H9 (cell line): Measurements from ENCODE around the gene AIFM2. TPM values are rescaled to one million over a fixed set of nuclear protein-coding genes. Genes with fewer than 3 reads are reported as not detected.

ENCODE experiments used
- DNase-seq: peaks from one replicate; pipeline ENCODE4 v3.0.0-alpha.2; 2017
- H2AFZ ChIP-seq: one replicate; pipeline ENCODE4 v1.6.1; 2013; ENCODE audit warnings: mild to moderate bottlenecking, low read length, control low read depth, moderate library complexity
- H2AK5ac ChIP-seq: 2 replicates; pipeline ENCODE4 v1.6.1; 2013; ENCODE audit warnings: low read length, control low read depth, mixed read lengths; ENCODE audit not compliant: insufficient read length
- H2BK120ac ChIP-seq: one replicate; pipeline ENCODE4 v1.6.1; 2013; ENCODE audit warnings: low read depth, mild to moderate bottlenecking, low read length, control low read depth, inconsistent platforms; ENCODE audit not compliant: poor library complexity, severe bottlenecking
- H2BK12ac ChIP-seq: 2 replicates; pipeline ENCODE4 v1.6.1; 2013; ENCODE audit warnings: low read length, control low read depth, mixed read lengths, low read depth; ENCODE audit not compliant: insufficient read length
- H2BK15ac ChIP-seq: 2 replicates; pipeline ENCODE4 v1.6.1; 2013; ENCODE audit warnings: low read depth, low read length, control low read depth
- H2BK20ac ChIP-seq: one replicate; pipeline ENCODE4 v1.6.1; 2013; ENCODE audit warnings: low read depth, mild to moderate bottlenecking, low read length, control low read depth, inconsistent platforms; ENCODE audit not compliant: poor library complexity, severe bottlenecking
- H2BK5ac ChIP-seq: 2 replicates; pipeline ENCODE4 v1.6.1; 2013; ENCODE audit warnings: low read length, control low read depth, mixed read lengths; ENCODE audit not compliant: insufficient read length
- H3K14ac ChIP-seq: 2 replicates; pipeline ENCODE4 v1.6.1; 2013; ENCODE audit warnings: low read length, control low read depth; ENCODE audit not compliant: insufficient read depth
- H3K18ac ChIP-seq: 2 replicates; pipeline ENCODE4 v1.6.1; 2013; ENCODE audit warnings: low read depth, mild to moderate bottlenecking, mixed read lengths, low read length, control low read depth; ENCODE audit not compliant: insufficient read length
- H3K23ac ChIP-seq: 2 replicates; pipeline ENCODE4 v1.6.1; 2013; ENCODE audit warnings: low read length, control low read depth, mixed read lengths, low read depth; ENCODE audit not compliant: insufficient read length
- H3K23me2 ChIP-seq: 2 replicates; pipeline ENCODE4 v1.6.1; 2013; ENCODE audit warnings: low read depth, mild to moderate bottlenecking, mixed read lengths, low read length, control low read depth; ENCODE audit not compliant: insufficient read length, poor library complexity, severe bottlenecking
- H3K27ac ChIP-seq: 2 replicates; pipeline ENCODE4 v1.5.1; 2013; ENCODE audit warnings: low read length, control low read depth, mixed read lengths, low read depth; ENCODE audit not compliant: insufficient read length
- H3K27me3 ChIP-seq: 2 replicates; pipeline ENCODE4 v1.6.1; 2013; ENCODE audit warnings: low read length, control low read depth, inconsistent platforms; ENCODE audit not compliant: insufficient read depth
- H3K4ac ChIP-seq: 2 replicates; pipeline ENCODE4 v1.6.1; 2013; ENCODE audit warnings: low read depth, mild to moderate bottlenecking, control low read depth, inconsistent platforms, low read length, moderate library complexity
- H3K4me1 ChIP-seq: 2 replicates; pipeline ENCODE4 v1.6.1; 2013; ENCODE audit warnings: low read length, control low read depth, inconsistent platforms; ENCODE audit not compliant: insufficient read depth
- H3K4me2 ChIP-seq: 2 replicates; pipeline ENCODE4 v1.6.1; 2013; ENCODE audit warnings: low read length, control low read depth, mixed read lengths; ENCODE audit not compliant: insufficient read length, insufficient read depth
- H3K56ac ChIP-seq: 2 replicates; pipeline ENCODE4 v1.6.1; 2013; ENCODE audit warnings: low read depth, mild to moderate bottlenecking, mixed read lengths, low read length, control low read depth; ENCODE audit not compliant: insufficient read length
- H3K79me1 ChIP-seq: 2 replicates; pipeline ENCODE4 v1.6.1; 2013; ENCODE audit warnings: low read depth, mild to moderate bottlenecking, moderate library complexity, low read length, control low read depth, inconsistent platforms; ENCODE audit not compliant: insufficient read depth, poor library complexity, severe bottlenecking
- H3K79me2 ChIP-seq: 2 replicates; pipeline ENCODE4 v1.6.1; 2013; ENCODE audit warnings: low read length, control low read depth, inconsistent platforms; ENCODE audit not compliant: insufficient read depth
- H3K9ac ChIP-seq: 2 replicates; pipeline ENCODE4 v1.6.1; 2013; ENCODE audit warnings: low read length, control low read depth, mixed read lengths; ENCODE audit not compliant: insufficient read length; ENCODE audit errors: extremely low read depth
- H3K9me3 ChIP-seq: one replicate; pipeline ENCODE4 v1.6.1; 2013; ENCODE audit warnings: low read depth, low read length, inconsistent platforms; ENCODE audit not compliant: control insufficient read depth
- H3T11ph ChIP-seq: one replicate; pipeline ENCODE4 v1.6.1; 2013; ENCODE audit warnings: mild to moderate bottlenecking, low read length, control low read depth, inconsistent platforms
- H4K20me1 ChIP-seq: one replicate; pipeline ENCODE4 v1.6.1; 2013; ENCODE audit not compliant: control insufficient read depth, insufficient read length, insufficient read depth
- H4K5ac ChIP-seq: 2 replicates; pipeline ENCODE4 v1.6.1; 2013; ENCODE audit warnings: low read depth, mild to moderate bottlenecking, mixed read lengths, low read length, control low read depth; ENCODE audit not compliant: insufficient read length
- H4K8ac ChIP-seq: replicated peaks from 2 replicates; pipeline ENCODE4 v1.6.1; 2013; ENCODE audit warnings: low read length, control low read depth, mixed read lengths, low read depth; ENCODE audit not compliant: insufficient read length
- H4K91ac ChIP-seq: 2 replicates; pipeline ENCODE4 v1.6.1; 2013; ENCODE audit warnings: low read depth, mild to moderate bottlenecking, moderate library complexity, mixed read lengths, low read length, control low read depth; ENCODE audit not compliant: insufficient read length
- H3K27ac Mint-ChIP-seq, 3 experiments: 2 replicates in 2 of 3; 3 replicates in 1 of 3; pipeline ENCODE4 v1.8.0; 2020 to 2021; ENCODE audit warnings: mixed read lengths in 3 of 3, mild to moderate bottlenecking in 1 of 3, moderate library complexity in 1 of 3
- H3K27me3 Mint-ChIP-seq: 2 replicates; pipeline ENCODE4 v1.8.0; 2021; ENCODE audit warnings: low read depth, mild to moderate bottlenecking, moderate library complexity, mixed read lengths
- H3K36me3 Mint-ChIP-seq, 3 experiments: 2 replicates in 2 of 3; 3 replicates in 1 of 3; pipeline ENCODE4 v1.8.0; 2020 to 2021; ENCODE audit warnings: low read depth in 3 of 3, mixed read lengths in 3 of 3; ENCODE audit not compliant: insufficient read depth in 1 of 3
- H3K4me1 Mint-ChIP-seq, 2 experiments: 2 replicates each; pipeline ENCODE4 v1.8.0; 2020; ENCODE audit warnings: mixed read lengths in 2 of 2
- H3K4me3 Mint-ChIP-seq, 2 experiments: 2 replicates in 1 of 2; 3 replicates in 1 of 2; pipeline ENCODE4 v1.8.0; 2020 to 2021; ENCODE audit warnings: mild to moderate bottlenecking in 2 of 2, mixed read lengths in 2 of 2, moderate library complexity in 1 of 2
- H3K9me3 Mint-ChIP-seq, 2 experiments: 2 replicates in 1 of 2; 3 replicates in 1 of 2; pipeline ENCODE4 v1.8.0; 2020; ENCODE audit warnings: mild to moderate bottlenecking in 2 of 2, mixed read lengths in 2 of 2, moderate library complexity in 1 of 2
- CTCF ChIP-seq: fragments of 200-600 bp; sonication (generic); conservative IDR thresholded peaks from 3 replicates; pipeline ENCODE4 v1.8.0; 2021; ENCODE audit warnings: antibody characterized with exemption, mild to moderate bottlenecking
- WGBS: extraction: QIAGEN DNeasy Blood & Tissue Kit; methylation state at CpG from one replicate; pipeline ENCODE4 v1.1.7; 2013; ENCODE audit warnings: missing lambda C conversion rate, low lambda C conversion rate, mixed read lengths; ENCODE audit not compliant: insufficient read length; ENCODE audit errors: extremely low coverage; 5-methylcytosine and 5-hydroxymethylcytosine counted together
- total RNA-seq: library from RNA; stranded (reverse); gene quantifications from 2 replicates; pipeline ENCODE4 v1.2.1, GENCODE V29; 2021

Gene AIFM2
- total RNA-seq, 1 experiment from 2014 or later, result 5.3 TPM

- H3K4me3 Mint-ChIP-seq, result no peak overlapping the region
- Histone ChIP-seq H3K18ac (no peak overlapping the region), H3K27me3 (no peaks in the 10 kb centered on the region), H3K23me2 (no peaks in the 10 kb centered on the region), H2BK5ac (no peak overlapping the region), H2AFZ (no peak overlapping the region), H3K79me1 (no peaks in the 10 kb centered on the region), H3K9me3 (no peaks in the 10 kb centered on the region), H3K14ac (no peak overlapping the region), H2BK20ac (no peak overlapping the region), H3T11ph (no peak overlapping the region), H4K91ac (no peak overlapping the region), H3K56ac (no peak overlapping the region), H3K79me2 (peaks cover 34% of the 10 kb centered on the region; the same call in 1 of the 2 replicates), H4K5ac (no peak overlapping the region), H4K20me1 (no peaks in the 10 kb centered on the region), H3K4me2 (no peak overlapping the region), H2AK5ac (no peak overlapping the region), H3K4ac (no peak overlapping the region), H3K4me1 (no peaks in the 10 kb centered on the region), H3K9ac (no peak overlapping the region), H2BK15ac (no peak overlapping the region), H4K8ac (no peak overlapping the region), H3K23ac (no peak overlapping the region), H2BK120ac (no peak overlapping the region), H3K27ac (no peak overlapping the region), H2BK12ac (no peak overlapping the region)
- H3K36me3 Mint-ChIP-seq, result peaks cover 4 to 39% (median 30%) of the 10 kb centered on the region in 3 experiments; a peak in 5 of 7 replicates
- H3K27me3 Mint-ChIP-seq, result no peaks in the 10 kb centered on the region
- H3K9me3 Mint-ChIP-seq, result no peaks in the 10 kb centered on the region
- no peak overlapping the region for H3K27ac Mint-ChIP-seq
- WGBS, result no CpG with 5 or more reads among the region's 3 CpGs
- no peak for TF ChIP-seq CTCF
- H3K4me1 Mint-ChIP-seq, result peaks cover 14 to 22% of the 10 kb centered on the region in 2 experiments
- DNase-seq, result no peak
Measured at GRCh38 chr10:70164163-70164562, 31.5 kb upstream of the AIFM2 start.
